ENCODE data around the gene KRT4. TPM values are rescaled to one million over a fixed set of nuclear protein-coding genes. Genes with fewer than 3 reads are reported as not detected.
"Not testable (repeated sequence)": the region's sequence is repeated elsewhere in the genome, so short reads cannot be mapped to it uniquely, and the experiment has no call there.

KRT4 gene
- total RNA-seq, 1 donor from 2014 or later, result 1,276 TPM

DNA sequence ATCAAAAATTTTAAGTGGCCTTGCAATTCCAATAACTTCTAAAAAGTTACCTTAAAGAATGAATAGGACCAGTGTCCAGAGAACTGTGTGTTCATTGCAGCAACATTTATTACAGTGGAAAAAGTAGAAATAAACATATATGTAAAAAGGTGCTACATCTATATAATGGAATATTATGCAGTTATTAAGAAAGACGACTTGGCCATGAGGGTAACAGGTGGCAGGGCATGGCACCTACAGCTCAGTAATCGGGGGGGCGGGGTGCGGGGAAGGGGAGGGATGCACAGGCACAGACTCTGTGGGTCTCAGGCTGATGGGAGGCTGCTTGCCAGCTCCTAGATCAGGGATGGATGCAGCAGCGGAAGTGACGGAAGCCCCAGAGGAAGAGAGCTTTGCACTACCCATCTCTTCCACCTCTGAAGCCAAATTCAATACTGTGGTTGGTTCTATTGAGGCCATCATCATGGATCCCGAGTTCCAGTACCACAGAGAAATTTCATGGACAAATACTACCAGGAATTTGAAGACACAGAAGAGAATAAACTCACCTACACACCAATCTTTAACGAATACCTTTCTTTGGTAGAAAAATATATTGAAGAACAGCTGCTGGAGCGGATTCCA, 50.8 kb downstream of the KRT4 start:
- H3K27ac Mint-ChIP-seq, result no peak overlapping the region
- TF ChIP-seq CTCF (conservative IDR thresholded peaks at IDR 0.05), result no peak
- no peaks in the 10 kb centered on the region for H3K9me3 Mint-ChIP-seq
- DNase-seq (ENCODE audit: extremely low spot score, unreplicated experiment), result no peak
- H3K27me3 Mint-ChIP-seq, result peaks cover 18% of the 10 kb centered on the region
- H3K36me3 Mint-ChIP-seq, result no peaks in the 10 kb centered on the region
- H3K4me3 Mint-ChIP-seq, result no peak overlapping the region
- H3K4me1 Mint-ChIP-seq (ENCODE audit: unreplicated experiment), result no peaks in the 10 kb centered on the region

DNA sequence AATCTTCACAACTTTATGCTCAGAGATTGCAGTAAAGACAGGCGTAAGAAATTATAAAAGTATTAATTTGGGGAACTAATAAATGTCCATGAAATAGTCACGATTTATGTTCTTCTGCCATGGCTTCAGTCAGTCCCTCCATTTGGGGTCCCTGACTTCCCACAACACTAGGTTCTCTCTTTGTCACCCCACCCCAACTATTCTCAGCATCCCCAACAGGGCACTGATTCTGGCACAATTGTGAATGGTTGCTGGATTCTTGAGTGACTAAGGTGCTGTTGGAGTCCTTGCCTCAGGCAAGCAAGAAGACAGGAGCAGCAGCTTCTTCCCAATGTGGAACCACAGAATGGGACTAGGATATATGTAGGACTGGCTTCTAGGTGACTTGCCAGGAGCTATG, 52.1 kb downstream of the KRT4 start:
- no peaks in the 10 kb centered on the region for H3K36me3 Mint-ChIP-seq
- H3K27me3 Mint-ChIP-seq, result peaks cover 18% of the 10 kb centered on the region
- no peaks in the 10 kb centered on the region for H3K4me1 Mint-ChIP-seq (ENCODE audit: unreplicated experiment)
- no peak for DNase-seq (ENCODE audit: extremely low spot score, unreplicated experiment)
- TF ChIP-seq CTCF (conservative IDR thresholded peaks at IDR 0.05), result no peak
- no peak overlapping the region for H3K27ac Mint-ChIP-seq
- H3K4me3 Mint-ChIP-seq, result no peak overlapping the region
- no peaks in the 10 kb centered on the region for H3K9me3 Mint-ChIP-seq

DNA sequence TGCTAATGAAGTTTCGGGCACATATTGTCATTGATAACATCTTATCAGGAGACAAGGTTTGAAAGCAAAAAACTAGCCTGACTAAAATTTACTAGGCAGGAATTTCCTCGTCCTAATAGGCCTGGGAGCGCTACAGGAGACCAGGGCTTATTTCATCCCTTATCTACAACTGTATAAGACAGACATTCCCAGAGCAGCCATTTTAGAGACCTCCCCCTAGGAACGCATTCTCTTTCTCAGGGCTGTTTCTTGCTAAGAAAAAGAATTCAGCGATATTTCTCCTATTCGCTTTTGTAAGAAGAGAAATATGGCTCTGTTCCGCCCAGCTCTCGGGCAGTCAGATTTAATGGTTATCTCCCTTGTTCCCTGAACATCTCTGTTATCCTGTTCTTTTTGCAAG, 52.7 kb downstream of the KRT4 start:
- H3K9me3 Mint-ChIP-seq; DNase-seq (ENCODE audit: extremely low spot score, unreplicated experiment); H3K27ac Mint-ChIP-seq; H3K4me3 Mint-ChIP-seq; H3K4me1 Mint-ChIP-seq (ENCODE audit: unreplicated experiment); H3K36me3 Mint-ChIP-seq: not testable (repeated sequence)
- peaks cover 13% of the 10 kb centered on the region for H3K27me3 Mint-ChIP-seq

GRCh38 chr12:52760623-52761022, 53.3 kb downstream of the KRT4 start:
- no peak overlapping the region for H3K4me3 Mint-ChIP-seq
- no peaks in the 10 kb centered on the region for H3K4me1 Mint-ChIP-seq (ENCODE audit: unreplicated experiment)
- no peaks in the 10 kb centered on the region for H3K9me3 Mint-ChIP-seq
- peaks cover 11% of the 10 kb centered on the region for H3K27me3 Mint-ChIP-seq
- H3K36me3 Mint-ChIP-seq, result no peaks in the 10 kb centered on the region
- DNase-seq (ENCODE audit: extremely low spot score, unreplicated experiment), result no peak
- no peak overlapping the region for H3K27ac Mint-ChIP-seq
- TF ChIP-seq CTCF (conservative IDR thresholded peaks at IDR 0.05), result no peak

- DNase-seq (ENCODE audit: extremely low spot score, unreplicated experiment), result no peak
- peaks cover 20% of the 10 kb centered on the region for H3K27me3 Mint-ChIP-seq
- no peak overlapping the region for H3K4me3 Mint-ChIP-seq
- TF ChIP-seq CTCF (conservative IDR thresholded peaks at IDR 0.05), result no peak
- H3K36me3 Mint-ChIP-seq, result no peaks in the 10 kb centered on the region
- H3K9me3 Mint-ChIP-seq, result no peaks in the 10 kb centered on the region
- no peaks in the 10 kb centered on the region for H3K4me1 Mint-ChIP-seq (ENCODE audit: unreplicated experiment)
- H3K27ac Mint-ChIP-seq, result no peak overlapping the region
Measured at GRCh38 chr12:52759695-52760094, 54.2 kb downstream of the KRT4 start.

GRCh38 chr12:52759218-52759617, 54.7 kb downstream of the KRT4 start:
- H3K27ac Mint-ChIP-seq, result no peak overlapping the region
- H3K36me3 Mint-ChIP-seq, result no peaks in the 10 kb centered on the region
- no peaks in the 10 kb centered on the region for H3K4me1 Mint-ChIP-seq (ENCODE audit: unreplicated experiment)
- no peak overlapping the region for H3K4me3 Mint-ChIP-seq
- DNase-seq (ENCODE audit: extremely low spot score, unreplicated experiment), result no peak
- H3K27me3 Mint-ChIP-seq, result peaks cover 20% of the 10 kb centered on the region
- H3K9me3 Mint-ChIP-seq, result no peaks in the 10 kb centered on the region
- no peak for TF ChIP-seq CTCF (conservative IDR thresholded peaks at IDR 0.05)
